Ramos (cell line): Measurements from ENCODE around the gene ARID1B.

Experiments used
- in situ Hi-C: fragments of 300-500 bp; cut with MboI; formaldehyde crosslinking; loops from one replicate; pipeline ENCODE4 v1.14.3; 2022; ENCODE audit warnings: low sequenced_read_pairs; ENCODE audit not compliant: unreplicated experiment

The ARID1B gene

DNA sequence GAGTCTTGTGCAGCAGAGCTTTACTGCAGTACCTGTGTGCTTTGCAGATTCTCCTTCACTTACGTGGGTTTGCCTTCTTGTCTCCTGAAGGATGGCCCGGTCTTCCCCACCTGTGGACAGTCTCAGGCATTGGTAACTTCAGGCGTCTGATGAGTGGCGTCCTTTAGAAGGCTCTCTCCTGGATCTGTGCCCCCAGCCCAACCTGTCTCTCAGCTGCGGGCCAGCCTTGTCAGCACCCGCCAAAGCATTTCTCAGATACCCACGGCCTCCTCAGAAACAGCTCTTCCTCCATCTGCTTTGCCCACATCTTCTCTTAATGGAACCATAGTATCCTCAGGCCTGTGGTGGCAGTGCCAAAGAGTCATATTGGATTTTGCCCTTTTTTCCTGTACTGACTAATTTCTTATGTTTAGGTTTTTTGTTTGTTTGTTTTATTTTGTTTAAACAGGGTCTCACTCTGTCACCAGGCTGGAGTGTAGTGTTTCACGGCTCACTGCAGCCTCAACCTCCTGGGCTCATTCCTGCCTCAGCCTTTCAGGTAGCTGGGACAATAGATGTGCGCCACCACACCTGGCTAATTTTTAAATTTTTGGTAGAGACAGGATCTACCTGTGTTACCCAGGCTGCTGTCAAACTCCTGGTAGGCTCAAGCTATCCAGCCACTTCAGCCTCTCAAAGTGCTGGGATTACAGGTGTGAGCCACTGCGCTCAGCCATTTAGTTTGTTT, 96.6 kb downstream of the ARID1B start:
- in situ Hi-C loops, result no loop called here

DNA sequence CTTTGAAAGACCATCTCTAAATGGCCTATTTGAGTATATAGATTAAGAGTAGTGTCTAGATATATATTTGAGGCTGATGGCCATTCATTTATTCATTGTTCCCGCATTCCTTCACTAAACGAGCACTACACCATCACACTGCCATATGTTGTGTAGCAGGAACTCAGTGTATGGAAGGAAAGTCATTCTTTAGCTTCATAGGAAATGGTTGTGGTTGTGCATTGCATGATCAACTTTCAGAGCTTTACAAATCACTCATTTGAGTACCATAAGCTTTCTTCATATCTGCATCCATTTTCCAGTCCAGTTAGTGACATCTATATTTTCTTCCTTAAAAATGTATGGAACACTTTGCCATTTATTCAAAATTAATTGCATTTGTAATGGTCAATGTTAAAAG, 97.9 kb downstream of the ARID1B start:
- in situ Hi-C loops, result no loop called here

DNA sequence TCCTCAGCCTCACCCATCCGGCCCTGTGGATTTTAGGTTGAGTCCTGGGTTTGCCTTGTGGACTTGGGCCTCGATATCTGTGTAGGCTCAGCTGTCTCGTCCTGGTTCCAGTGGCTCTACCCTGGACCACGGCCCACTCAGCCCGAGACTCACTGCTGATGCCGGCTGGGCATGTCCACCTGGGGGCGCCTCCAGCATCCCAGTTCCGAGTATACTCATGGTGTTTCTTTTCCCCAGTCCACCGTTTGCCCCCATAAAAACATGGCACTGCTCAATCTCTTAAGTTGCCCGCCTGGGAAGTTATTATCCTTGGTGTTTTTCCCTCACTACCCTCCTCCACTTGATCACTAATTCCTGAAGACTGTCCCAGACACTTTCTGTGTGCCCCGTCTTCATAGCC, 99.1 kb downstream of the ARID1B start:
- in situ Hi-C loops, result no loop called here

GRCh38 chr6:156877126-156877863, 100.1 kb downstream of the ARID1B start:
- in situ Hi-C loops, result no loop called here

GRCh38 chr6:156878681-156879080, 101.5 kb downstream of the ARID1B start:
- in situ Hi-C loops, result no loop called here

- in situ Hi-C loops, result no loop called here
These were observed 102.0 kb downstream of the ARID1B start for GRCh38 chr6:156879186-156879585.

DNA sequence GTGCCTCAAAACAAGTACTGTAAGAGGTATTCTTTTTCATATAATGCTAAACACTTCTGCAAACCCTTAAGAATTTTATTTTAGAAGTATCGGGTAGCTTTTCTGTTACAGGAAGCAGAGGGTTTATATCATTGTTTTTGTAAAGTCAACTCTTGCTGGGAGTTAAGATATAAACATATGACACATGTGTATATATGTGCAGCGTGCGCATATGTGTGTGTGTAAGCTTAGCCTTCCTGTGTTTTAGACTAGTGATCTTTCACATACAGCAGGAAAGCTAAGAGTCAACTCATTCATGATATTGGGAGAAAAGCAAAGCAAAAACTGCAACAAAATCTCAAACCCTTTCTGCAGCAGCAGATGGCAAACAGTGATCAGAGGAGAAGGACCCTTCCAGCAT, 102.4 kb downstream of the ARID1B start:
- in situ Hi-C loops, result no loop called here

DNA sequence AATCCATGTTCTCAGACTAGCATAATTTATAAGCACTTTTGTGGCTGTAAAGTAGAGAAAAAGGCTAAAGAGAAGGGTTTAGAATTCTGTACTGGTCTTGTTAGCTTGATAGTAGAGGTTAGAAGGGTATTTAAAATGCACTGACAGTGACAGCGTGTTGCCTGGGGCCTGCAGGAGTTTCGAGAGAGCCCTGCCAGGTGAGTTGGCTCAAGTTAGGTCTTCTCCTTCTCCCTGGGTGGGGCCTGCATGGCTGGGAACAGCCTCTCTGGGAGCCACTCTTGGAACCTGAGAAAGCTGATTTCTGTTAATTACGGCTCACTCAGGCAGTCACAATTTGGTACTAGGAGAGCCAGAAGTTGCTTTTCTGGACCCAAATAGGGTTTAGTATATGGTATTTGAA, 103.7 kb downstream of the ARID1B start:
- in situ Hi-C loops, result no loop called here

GRCh38 chr6:156881687-156882629, 104.8 kb downstream of the ARID1B start:
- in situ Hi-C loops, result no loop called here

DNA sequence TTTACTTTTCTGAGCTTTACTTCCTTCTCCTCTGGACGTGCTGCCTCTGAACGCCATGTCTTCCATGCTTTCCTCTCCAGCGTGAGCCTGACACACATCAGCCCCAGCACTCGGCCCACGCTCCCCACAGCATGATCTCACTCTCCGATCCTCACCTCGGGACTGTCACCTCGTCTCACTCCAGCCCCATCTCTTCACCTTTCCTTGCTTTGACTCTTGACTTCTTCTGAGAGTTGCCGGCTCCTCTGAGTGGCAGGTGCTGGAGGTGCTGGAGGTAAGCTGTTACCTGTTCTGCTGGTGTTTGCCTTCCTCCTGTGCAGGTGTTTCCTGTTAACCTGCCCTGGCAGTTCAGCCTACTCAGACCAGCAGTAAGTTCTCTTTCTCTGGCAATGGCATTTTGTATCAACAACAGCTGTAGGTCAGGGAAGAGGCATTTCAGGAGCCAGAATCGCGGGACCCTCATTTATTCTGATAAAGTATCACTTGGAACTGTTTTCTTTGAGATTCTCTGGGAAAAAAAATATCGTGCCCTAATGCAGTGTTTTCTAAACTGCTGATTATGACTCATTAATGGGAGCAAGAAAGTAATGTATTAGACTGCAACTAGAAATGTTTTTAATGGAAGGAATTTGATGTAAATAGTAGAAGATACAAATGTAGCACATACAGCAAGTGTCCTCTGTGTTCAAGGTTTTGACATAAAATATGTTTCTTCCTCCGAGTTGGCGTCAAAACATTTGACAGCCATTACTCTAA, 106.5 kb downstream of the ARID1B start:
- in situ Hi-C loops, result no loop called here

DNA sequence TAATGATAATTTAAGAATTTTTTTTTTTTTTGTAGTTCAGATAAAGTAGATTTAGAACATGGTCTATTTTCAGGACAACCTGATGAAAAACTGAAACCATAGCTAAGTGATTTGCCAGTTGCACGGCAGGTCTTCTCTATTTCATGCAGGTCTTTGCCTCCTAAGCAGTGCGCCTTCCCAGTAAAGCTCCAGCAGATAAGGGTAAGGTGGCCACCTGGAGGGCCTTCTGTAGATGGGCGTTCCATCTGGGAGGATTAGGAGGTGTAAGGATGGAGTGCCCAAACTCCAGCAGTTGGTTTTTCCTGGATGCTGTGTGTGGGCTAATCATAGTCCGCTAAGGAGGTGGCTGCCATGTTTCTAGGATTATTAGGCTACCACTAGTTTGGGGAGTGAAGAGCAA, 107.1 kb downstream of the ARID1B start:
- in situ Hi-C loops, result no loop called here

DNA sequence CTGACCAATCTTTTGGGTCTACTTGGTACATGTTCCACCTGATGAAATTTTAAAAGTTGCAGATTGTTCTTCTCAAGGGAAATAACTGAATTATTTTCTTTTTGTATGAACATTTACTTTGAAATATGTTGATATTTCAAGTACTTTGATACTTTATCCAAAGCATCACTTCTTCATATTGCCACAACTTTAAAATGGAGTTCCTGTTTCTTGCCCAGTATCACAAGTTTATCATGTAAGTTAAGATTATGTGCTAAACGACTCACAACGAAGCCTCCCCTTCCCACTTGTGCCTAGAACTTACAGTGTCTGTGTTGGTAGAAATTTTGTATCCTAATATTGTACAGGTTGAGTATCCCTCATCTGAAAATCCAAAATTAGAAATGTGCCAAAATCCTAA, 108.4 kb downstream of the ARID1B start:
- in situ Hi-C loops, result no loop called here

DNA sequence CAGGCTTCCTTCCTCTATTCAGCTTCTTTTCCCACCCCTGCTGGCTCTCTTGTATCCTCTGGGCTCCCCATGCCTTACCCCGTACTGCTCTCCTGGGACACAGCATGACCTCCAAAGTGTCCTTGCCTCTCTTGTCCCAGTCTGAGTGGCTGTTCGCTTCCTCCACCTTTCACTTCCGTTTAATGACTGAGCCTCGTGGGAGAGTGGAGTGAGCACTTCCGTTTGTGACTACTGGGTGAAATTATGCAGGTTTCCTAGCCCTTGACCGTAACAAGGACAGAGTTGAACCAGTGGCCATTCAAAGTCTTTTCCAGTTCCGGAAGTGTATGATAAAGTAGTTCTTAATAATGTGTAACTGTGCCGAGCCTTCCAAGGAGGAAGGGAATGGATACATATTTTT, 109.2 kb downstream of the ARID1B start:
- in situ Hi-C loops, result no loop called here

DNA sequence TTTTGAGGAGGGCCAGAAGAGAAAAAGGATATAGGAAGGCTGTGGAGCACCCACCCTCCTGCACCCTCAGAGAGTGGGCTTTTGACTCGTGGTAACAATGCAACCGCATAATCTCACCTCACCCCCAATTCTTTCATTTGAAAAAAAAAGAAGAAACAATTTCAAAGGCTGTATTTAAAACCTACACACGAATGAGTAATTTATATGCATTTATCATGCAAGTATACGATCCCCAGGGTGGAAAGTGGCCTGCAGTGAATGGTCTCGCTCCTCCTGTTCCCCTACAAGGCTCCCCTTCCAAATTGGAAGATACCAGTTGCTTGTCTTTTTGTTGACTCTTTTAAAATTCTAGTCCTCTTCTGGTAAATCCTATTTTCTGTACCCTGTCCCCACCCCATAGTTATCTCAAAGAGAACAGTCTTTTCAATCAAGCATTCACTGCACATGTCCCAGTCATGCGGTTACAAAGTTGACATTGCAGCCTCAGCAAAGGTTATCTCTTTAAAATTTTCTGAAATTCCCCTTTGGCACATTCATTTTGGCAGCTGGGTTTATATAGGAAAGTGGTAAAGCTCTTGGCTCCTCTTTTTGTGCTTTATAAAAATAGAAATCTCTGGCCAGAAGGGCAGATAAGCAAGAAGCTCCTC, 110.6 kb downstream of the ARID1B start:
- in situ Hi-C loops, result no loop called here

DNA sequence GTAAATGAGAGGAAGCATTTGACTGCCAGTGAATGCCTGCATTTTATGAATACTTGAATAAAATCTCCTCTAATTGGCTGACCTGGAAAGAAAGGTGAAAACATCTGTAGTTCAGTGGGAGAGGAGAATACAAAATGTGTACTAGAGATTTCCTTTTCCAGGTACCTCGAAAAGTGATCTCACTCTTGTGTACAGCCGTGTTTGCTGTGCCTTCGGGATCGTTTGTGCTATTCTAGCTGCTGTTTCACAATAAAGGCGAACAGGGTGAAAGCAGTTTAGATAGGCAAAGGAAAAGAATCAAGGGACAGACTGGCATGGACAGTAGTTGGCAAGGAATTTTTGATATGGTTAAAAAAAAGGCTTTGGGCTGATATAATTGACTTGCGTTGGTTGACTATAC, 112.3 kb downstream of the ARID1B start:
- in situ Hi-C loops, result no loop called here

- in situ Hi-C loops, result no loop called here
These were observed 112.8 kb downstream of the ARID1B start for GRCh38 chr6:156889986-156890385.

DNA sequence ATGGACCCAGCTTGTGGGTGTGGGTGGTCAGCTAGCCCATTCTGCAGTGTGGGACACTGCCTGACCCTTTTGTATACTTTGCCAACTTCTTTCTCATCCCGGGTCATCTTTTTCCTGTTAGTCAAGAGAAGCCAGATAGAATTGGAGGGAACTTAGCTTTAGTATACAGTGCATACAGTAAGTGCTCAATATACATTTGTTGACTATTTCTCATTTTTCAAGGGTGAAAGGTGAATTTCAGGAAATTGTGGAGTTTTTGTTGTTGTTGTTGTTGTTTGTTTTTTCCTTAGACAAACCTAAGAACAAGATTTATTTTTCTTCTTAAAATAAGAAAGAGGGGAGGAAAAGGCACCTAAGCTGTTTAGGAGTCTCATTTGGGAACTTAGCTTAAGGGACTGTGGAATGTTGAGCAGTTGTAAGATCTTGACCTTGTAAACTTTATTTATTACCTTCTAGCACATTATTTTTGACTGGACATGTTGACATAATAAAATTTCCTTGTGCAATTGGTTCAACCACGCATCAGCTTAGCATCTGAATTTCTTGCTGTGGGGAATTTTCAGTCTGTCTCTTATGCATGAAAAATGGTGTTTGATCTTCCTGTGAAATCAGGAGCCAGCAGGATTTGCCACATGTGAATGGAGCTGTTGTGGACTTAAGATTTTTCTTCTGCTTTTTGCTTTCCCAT, 113.6 kb downstream of the ARID1B start:
- in situ Hi-C loops, result no loop called here

- in situ Hi-C loops, result no loop called here
These were observed 120.8 kb downstream of the ARID1B start for GRCh38 chr6:156897907-156898531.

GRCh38 chr6:156899071-156899470, 121.9 kb downstream of the ARID1B start:
- in situ Hi-C loops, result no loop called here
